ENCODE measurements around the gene ZNF189. TPM values are rescaled to one million over a fixed set of nuclear protein-coding genes. Genes with fewer than 3 reads are reported as not detected.
"Not testable (repeated sequence)": the region's sequence is repeated elsewhere in the genome, so short reads cannot be mapped to it uniquely, and the experiment has no call there.

The ZNF189 gene
- total RNA-seq, 1 experiment from 2014 or later = 15.8 TPM

- no peak overlapping the region for H3T11ph ChIP-seq (ENCODE audit: low read length)
- H2AFZ ChIP-seq (ENCODE audit: low read length) = no peak overlapping the region
- no peaks in the 10 kb centered on the region for H4K20me1 ChIP-seq (ENCODE audit: control insufficient read depth, insufficient read depth, insufficient read length)
Measured at GRCh38 chr9:101383361-101383760, 15.3 kb upstream of the ZNF189 start.

DNA sequence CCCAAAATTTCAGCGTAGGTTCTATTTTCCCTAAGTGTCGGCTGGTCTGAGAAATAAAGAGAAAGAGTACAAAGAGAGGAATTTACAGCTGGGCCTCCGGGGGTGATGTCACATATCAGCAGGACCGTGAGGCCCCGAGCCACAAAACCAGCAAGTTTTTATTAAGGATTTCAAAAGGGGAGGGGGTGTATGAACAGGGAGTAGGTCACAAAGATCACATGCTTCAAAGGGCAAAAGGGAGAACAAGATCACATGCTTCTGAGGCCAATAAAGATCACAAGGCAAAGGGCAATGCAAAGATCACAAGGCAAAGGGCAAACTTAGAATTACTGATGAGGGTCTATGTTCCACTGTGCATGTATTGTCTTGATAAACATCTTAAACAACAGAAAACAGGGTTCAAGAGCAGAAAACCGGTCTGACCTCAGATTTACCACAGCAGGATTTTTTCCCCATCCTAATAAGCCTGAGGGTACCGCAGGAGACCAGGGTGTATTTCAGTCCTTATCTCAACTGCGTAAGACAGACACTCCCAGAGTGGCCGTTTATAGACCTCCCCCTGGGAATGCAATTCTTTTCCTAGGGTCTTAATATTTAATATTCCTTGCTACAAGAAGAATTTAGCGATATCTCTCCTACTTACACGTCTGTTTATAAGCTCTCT, 13.6 kb upstream of the ZNF189 start, which contains the start of gene BAAT:
BAAT (minus strand) TSS at position 134 of the 664 bp plus-strand sequence. CDS start 13,602 bp downstream, outside the sequence.
- WGBS (ENCODE audit: extremely low coverage, insufficient read length, low lambda C conversion rate) = no CpG with 5 or more reads among the region's 11 CpGs
- H3K4me1 Mint-ChIP-seq = peaks cover 24% of the 10 kb centered on the region in 2 experiments
- H3K27ac Mint-ChIP-seq = peak within 1 kb of the TSS; percentile 31 to 53 (median 39); a peak in 5 of 7 replicates
- peak within 1 kb of the TSS in 1 of 2 experiments; percentile 1; a peak in 2 of 5 replicates for H3K4me3 Mint-ChIP-seq
- not testable (repeated sequence) for H3K18ac ChIP-seq (ENCODE audit: insufficient read length, low read depth, low read length); H3K56ac ChIP-seq (ENCODE audit: insufficient read length, low read depth, low read length); H3K9ac ChIP-seq (ENCODE audit: extremely low read depth, insufficient read length, low read length); H2AK5ac ChIP-seq (ENCODE audit: insufficient read length, low read length); H4K91ac ChIP-seq (ENCODE audit: insufficient read length, low read depth, low read length); H2BK15ac ChIP-seq (ENCODE audit: low read depth, low read length); H2BK120ac ChIP-seq (ENCODE audit: low read depth, low read length, poor library complexity, severe bottlenecking); H3K4me2 ChIP-seq (ENCODE audit: insufficient read depth, insufficient read length, low read length); H3K27me3 ChIP-seq (ENCODE audit: insufficient read depth, low read length); H3K4me1 ChIP-seq (ENCODE audit: insufficient read depth, low read length); H3K14ac ChIP-seq (ENCODE audit: insufficient read depth, low read length); H2AFZ ChIP-seq (ENCODE audit: low read length); H3K27ac ChIP-seq (ENCODE audit: insufficient read length, low read depth, low read length); H2BK12ac ChIP-seq (ENCODE audit: insufficient read length, low read depth, low read length); H3K9me3 ChIP-seq (ENCODE audit: control insufficient read depth, low read depth, low read length); H3T11ph ChIP-seq (ENCODE audit: low read length); H3K4ac ChIP-seq (ENCODE audit: low read depth, low read length); H2BK5ac ChIP-seq (ENCODE audit: insufficient read length, low read length); H2BK20ac ChIP-seq (ENCODE audit: low read depth, low read length, poor library complexity, severe bottlenecking); H3K79me1 ChIP-seq (ENCODE audit: insufficient read depth, low read depth, low read length, poor library complexity, severe bottlenecking); H4K5ac ChIP-seq (ENCODE audit: insufficient read length, low read depth, low read length); DNase-seq; H3K27me3 Mint-ChIP-seq (ENCODE audit: low read depth); H4K8ac ChIP-seq (replicated peaks; ENCODE audit: insufficient read length, low read depth, low read length); H3K23me2 ChIP-seq (ENCODE audit: insufficient read length, low read depth, low read length, poor library complexity, severe bottlenecking); H4K20me1 ChIP-seq (ENCODE audit: control insufficient read depth, insufficient read depth, insufficient read length); H3K23ac ChIP-seq (ENCODE audit: insufficient read length, low read depth, low read length); H3K79me2 ChIP-seq (ENCODE audit: insufficient read depth, low read length)
- H3K9me3 Mint-ChIP-seq = peaks cover 21 to 22% of the 10 kb centered on the region in 2 experiments
- peaks cover 40 to 50% (median 40%) of the 10 kb centered on the region in 3 experiments for H3K36me3 Mint-ChIP-seq (ENCODE audit: insufficient read depth in 1 of 3, low read depth in 3 of 3)

More at GRCh38 chr9:101383361-101383760, 15.3 kb upstream of the ZNF189 start:
- no peak overlapping the region for H3K4ac ChIP-seq (ENCODE audit: low read depth, low read length)
- Mint-ChIP-seq H3K27me3 (ENCODE audit: low read depth) (no peaks in the 10 kb centered on the region; the same call in 1 of the 2 replicates), H3K4me1 (peaks cover 24% of the 10 kb centered on the region in 2 experiments), H3K36me3 (ENCODE audit: insufficient read depth in 1 of 3, low read depth in 3 of 3) (peaks cover 32 to 48% (median 33%) of the 10 kb centered on the region in 3 experiments), H3K4me3 (no peak overlapping the region), H3K9me3 (peaks cover 23 to 25% of the 10 kb centered on the region in 2 experiments), H3K27ac (peak overlapping the region in 1 of 3 experiments; percentile 63; a peak in 1 of 7 replicates)
- no peak overlapping the region for H2BK5ac ChIP-seq (ENCODE audit: insufficient read length, low read length)
- no peak overlapping the region for H3K56ac ChIP-seq (ENCODE audit: insufficient read length, low read depth, low read length)
- no peak overlapping the region for H3K9ac ChIP-seq (ENCODE audit: extremely low read depth, insufficient read length, low read length)
- H2BK20ac ChIP-seq (ENCODE audit: low read depth, low read length, poor library complexity, severe bottlenecking) = no peak overlapping the region
- H3K18ac ChIP-seq (ENCODE audit: insufficient read length, low read depth, low read length) = no peak overlapping the region
- 0 out of 2 replicates have a peak, but pooled peaks cover 3% of the 10 kb centered on the region for H3K4me1 ChIP-seq (ENCODE audit: insufficient read depth, low read length)
- H3K79me1 ChIP-seq (ENCODE audit: insufficient read depth, low read depth, low read length, poor library complexity, severe bottlenecking) = no peaks in the 10 kb centered on the region
- no peak overlapping the region for H2BK12ac ChIP-seq (ENCODE audit: insufficient read length, low read depth, low read length)
- H3K23me2 ChIP-seq (ENCODE audit: insufficient read length, low read depth, low read length, poor library complexity, severe bottlenecking) = no peaks in the 10 kb centered on the region
- H2AK5ac ChIP-seq (ENCODE audit: insufficient read length, low read length) = no peak overlapping the region
- TF ChIP-seq, protein P1, sequence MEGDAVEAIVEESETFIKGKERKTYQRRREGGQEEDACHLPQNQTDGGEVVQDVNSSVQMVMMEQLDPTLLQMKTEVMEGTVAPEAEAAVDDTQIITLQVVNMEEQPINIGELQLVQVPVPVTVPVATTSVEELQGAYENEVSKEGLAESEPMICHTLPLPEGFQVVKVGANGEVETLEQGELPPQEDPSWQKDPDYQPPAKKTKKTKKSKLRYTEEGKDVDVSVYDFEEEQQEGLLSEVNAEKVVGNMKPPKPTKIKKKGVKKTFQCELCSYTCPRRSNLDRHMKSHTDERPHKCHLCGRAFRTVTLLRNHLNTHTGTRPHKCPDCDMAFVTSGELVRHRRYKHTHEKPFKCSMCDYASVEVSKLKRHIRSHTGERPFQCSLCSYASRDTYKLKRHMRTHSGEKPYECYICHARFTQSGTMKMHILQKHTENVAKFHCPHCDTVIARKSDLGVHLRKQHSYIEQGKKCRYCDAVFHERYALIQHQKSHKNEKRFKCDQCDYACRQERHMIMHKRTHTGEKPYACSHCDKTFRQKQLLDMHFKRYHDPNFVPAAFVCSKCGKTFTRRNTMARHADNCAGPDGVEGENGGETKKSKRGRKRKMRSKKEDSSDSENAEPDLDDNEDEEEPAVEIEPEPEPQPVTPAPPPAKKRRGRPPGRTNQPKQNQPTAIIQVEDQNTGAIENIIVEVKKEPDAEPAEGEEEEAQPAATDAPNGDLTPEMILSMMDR (conservative IDR thresholded peaks at IDR 0.05) = no peak
- no peak overlapping the region for H2BK120ac ChIP-seq (ENCODE audit: low read depth, low read length, poor library complexity, severe bottlenecking)
- no peak for DNase-seq
- H3K14ac ChIP-seq (ENCODE audit: insufficient read depth, low read length) = no peak overlapping the region
- no peak overlapping the region for H2BK15ac ChIP-seq (ENCODE audit: low read depth, low read length)
- no peak overlapping the region for H4K5ac ChIP-seq (ENCODE audit: insufficient read length, low read depth, low read length)
- no peak overlapping the region for H3K4me2 ChIP-seq (ENCODE audit: insufficient read depth, insufficient read length, low read length)
- H4K8ac ChIP-seq (replicated peaks; ENCODE audit: insufficient read length, low read depth, low read length) = no peak overlapping the region
- no CpG with 5 or more reads among the region's 2 CpGs for WGBS (ENCODE audit: extremely low coverage, insufficient read length, low lambda C conversion rate)
- no peak overlapping the region for H4K91ac ChIP-seq (ENCODE audit: insufficient read length, low read depth, low read length)
- no peak overlapping the region for H3K23ac ChIP-seq (ENCODE audit: insufficient read length, low read depth, low read length)
- no peaks in the 10 kb centered on the region for H3K9me3 ChIP-seq (ENCODE audit: control insufficient read depth, low read depth, low read length)
- H3K79me2 ChIP-seq (ENCODE audit: insufficient read depth, low read length) = no peaks in the 10 kb centered on the region
- H3K27me3 ChIP-seq (ENCODE audit: insufficient read depth, low read length) = no peaks in the 10 kb centered on the region
- H3K27ac ChIP-seq (ENCODE audit: insufficient read length, low read depth, low read length) = no peak overlapping the region
